Right atrium auricular region (tissue), 2 donors: Measurements from ENCODE around the gene CPA2. TPM values are rescaled to one million over a fixed set of nuclear protein-coding genes. Genes with fewer than 3 reads are reported as not detected.
"Not testable (repeated sequence)": the region's sequence is repeated elsewhere in the genome, so short reads cannot be mapped to it uniquely, and the experiment has no call there.

Experiments used
- DNase-seq: peaks from one replicate; pipeline ENCODE4 v3.0.0-alpha.2; 2019; ENCODE audit warnings: low spot score
- H3K27ac ChIP-seq, 2 donors: fragments of 200-600 bp; sonication (generic); 1 replicate in 1 of 2; 2 replicates in 1 of 2; pipeline ENCODE4 v1.5.1; 2016 to 2019
- H3K27me3 ChIP-seq, 2 donors: fragments of 200-600 bp; sonication (generic); one replicate each; pipeline versions ENCODE4 v1.5.1 to v1.6.0; 2017 to 2019
- H3K36me3 ChIP-seq: fragments of 200-600 bp; sonication (generic); one replicate; pipeline ENCODE4 v1.5.1; 2016
- H3K4me1 ChIP-seq, 2 donors: fragments of 200-600 bp; sonication (generic); one replicate each; pipeline versions ENCODE4 v1.5.1 to v1.6.0; 2017 to 2019
- H3K4me3 ChIP-seq, 2 donors: fragments of 200-600 bp; sonication (generic); 1 replicate in 1 of 2; 2 replicates in 1 of 2; pipeline ENCODE4 v1.5.1; 2017 to 2019; ENCODE audit warnings: mild to moderate bottlenecking in 1 of 2, moderate library complexity in 1 of 2
- H3K9me3 ChIP-seq, 2 donors: fragments of 200-600 bp; sonication (generic); one replicate each; pipeline ENCODE4 v1.5.1; 2019
- CTCF ChIP-seq, 2 donors: fragments of 200-600 bp; sonication (generic); IDR thresholded peaks; one replicate each; pipeline ENCODE4 v1.5.1; 2019; ENCODE audit warnings: antibody characterized with exemption in 2 of 2
- total RNA-seq, 2 donors: library from RNA; depleted of rRNA; stranded (reverse); fragments of >200 nt; gene quantifications; one replicate each; pipeline ENCODE4 v1.1.0, GENCODE V29; 2016

CPA2 gene
- total RNA-seq, 2 donors from 2014 or later: not detected

GRCh38 chr7:130224210-130224609, 42.5 kb upstream of the CPA2 start:
- no peaks in the 10 kb centered on the region for H3K9me3 ChIP-seq
- H3K27ac ChIP-seq: no peak overlapping the region
- no peaks in the 10 kb centered on the region for H3K36me3 ChIP-seq
- no peak for DNase-seq
- H3K4me1 ChIP-seq: peaks cover 0 to 11% of the 10 kb centered on the region in 2 donors
- H3K27me3 ChIP-seq: no peaks in the 10 kb centered on the region
- H3K4me3 ChIP-seq: no peak overlapping the region
- TF ChIP-seq CTCF (IDR thresholded peaks at IDR 0.05): no peak

GRCh38 chr7:130224923-130225322, 41.7 kb upstream of the CPA2 start:
- not testable (repeated sequence) for H3K9me3 ChIP-seq, H3K4me3 ChIP-seq, H3K27me3 ChIP-seq, H3K27ac ChIP-seq, H3K36me3 ChIP-seq, DNase-seq
- H3K4me1 ChIP-seq: peaks cover 0 to 11% of the 10 kb centered on the region in 2 donors

GRCh38 chr7:130226333-130226732, 40.3 kb upstream of the CPA2 start:
- no peak for TF ChIP-seq CTCF (IDR thresholded peaks at IDR 0.05)
- Histone ChIP-seq H3K4me3 (no peak overlapping the region), H3K27ac (no peak overlapping the region), H3K27me3 (no peaks in the 10 kb centered on the region), H3K9me3 (no peaks in the 10 kb centered on the region), H3K36me3 (no peaks in the 10 kb centered on the region), H3K4me1 (peaks cover 0 to 11% of the 10 kb centered on the region in 2 donors)
- no peak for DNase-seq

GRCh38 chr7:130227883-130228575, 38.6 kb upstream of the CPA2 start:
- no peak overlapping the region for H3K27ac ChIP-seq
- peaks cover 0 to 11% of the 10 kb centered on the region in 2 donors for H3K4me1 ChIP-seq
- H3K4me3 ChIP-seq: no peak overlapping the region
- no peak for DNase-seq
- no peaks in the 10 kb centered on the region for H3K27me3 ChIP-seq
- H3K9me3 ChIP-seq: no peaks in the 10 kb centered on the region
- TF ChIP-seq CTCF (IDR thresholded peaks at IDR 0.05): no peak
- no peaks in the 10 kb centered on the region for H3K36me3 ChIP-seq

- no peak overlapping the region for H3K27ac ChIP-seq
- H3K4me1 ChIP-seq: peaks cover 0 to 11% of the 10 kb centered on the region in 2 donors
- no peaks in the 10 kb centered on the region for H3K27me3 ChIP-seq
- no peak for DNase-seq
- TF ChIP-seq CTCF (IDR thresholded peaks at IDR 0.05): no peak
- H3K4me3 ChIP-seq: no peak overlapping the region
- no peaks in the 10 kb centered on the region for H3K36me3 ChIP-seq
- no peaks in the 10 kb centered on the region for H3K9me3 ChIP-seq
Observed at GRCh38 chr7:130228840-130229502, 37.7 kb upstream of the CPA2 start.

GRCh38 chr7:130229981-130230380, 36.7 kb upstream of the CPA2 start:
- not testable (repeated sequence) for H3K27me3 ChIP-seq, H3K36me3 ChIP-seq, H3K9me3 ChIP-seq, H3K27ac ChIP-seq, H3K4me3 ChIP-seq, DNase-seq
- peaks cover 0 to 11% of the 10 kb centered on the region in 2 donors for H3K4me1 ChIP-seq
